Rectal smooth muscle tissue (tissue), 1 donor: ENCODE measurements around the gene NRP2.

Experiments
- H3K27ac ChIP-seq: one replicate; pipeline ENCODE4 v1.7.0; 2013; ENCODE audit warnings: low read depth, low read length, inconsistent platforms
- H3K27me3 ChIP-seq: one replicate; pipeline ENCODE4 v1.7.0; 2013; ENCODE audit warnings: low read length; ENCODE audit not compliant: control insufficient read depth, insufficient read depth
- H3K36me3 ChIP-seq: one replicate; pipeline ENCODE4 v1.7.0; 2013; ENCODE audit warnings: low read length; ENCODE audit not compliant: control insufficient read depth, insufficient read depth
- H3K4me1 ChIP-seq: one replicate; pipeline ENCODE4 v1.7.0; 2013; ENCODE audit warnings: low read length; ENCODE audit not compliant: control insufficient read depth, insufficient read depth
- H3K4me3 ChIP-seq: one replicate; pipeline ENCODE4 v1.7.0; 2013; ENCODE audit warnings: low read length
- H3K9ac ChIP-seq: one replicate; pipeline ENCODE4 v1.7.0; 2013; ENCODE audit warnings: low read length

Gene NRP2

DNA sequence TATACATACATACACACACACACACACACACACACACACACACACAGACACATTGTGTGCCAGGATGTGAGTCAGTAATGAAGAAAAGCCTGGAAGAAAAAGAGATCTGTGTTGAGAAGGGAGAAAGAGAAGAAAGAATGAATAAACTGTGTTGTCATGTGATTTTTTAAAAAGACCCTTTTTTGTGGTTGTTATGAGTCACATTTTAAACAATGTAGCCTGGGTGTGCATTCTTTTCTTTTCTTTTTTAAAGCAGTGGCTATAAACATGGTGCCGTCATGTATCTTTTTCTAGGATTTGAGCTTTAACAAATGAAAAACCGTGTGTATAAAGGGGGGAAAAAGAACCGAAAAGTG lies 87.2 kb downstream of the NRP2 start:
- Histone ChIP-seq H3K27ac (peak overlapping the region; percentile 95), H3K4me3 (no peak overlapping the region), H3K36me3 (peaks cover 8% of the 10 kb centered on the region), H3K9ac (no peak overlapping the region), H3K4me1 (peaks cover 76% of the 10 kb centered on the region), H3K27me3 (no peaks in the 10 kb centered on the region)

DNA sequence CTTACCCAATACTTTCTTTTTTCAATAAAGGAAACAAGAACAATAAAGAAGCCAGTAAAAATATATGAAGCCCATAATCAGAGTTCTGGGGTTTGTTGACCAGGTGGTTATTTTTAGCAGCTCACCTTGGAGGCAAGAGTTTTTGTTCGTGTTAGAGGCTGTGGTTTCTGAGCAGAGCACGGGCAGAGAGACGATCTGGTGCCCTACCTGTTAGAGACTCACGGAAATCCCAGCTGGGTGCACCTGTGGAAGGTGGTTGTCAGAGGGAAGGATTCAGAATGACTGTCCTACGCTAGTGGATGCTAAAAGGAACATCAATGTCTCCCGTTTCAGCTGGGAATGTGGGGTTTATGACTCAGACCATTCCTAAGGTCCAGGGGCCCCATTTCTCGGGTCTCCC lies 87.6 kb downstream of the NRP2 start:
- no peak overlapping the region for H3K9ac ChIP-seq
- H3K4me1 ChIP-seq: peaks cover 77% of the 10 kb centered on the region
- H3K27me3 ChIP-seq: no peaks in the 10 kb centered on the region
- H3K36me3 ChIP-seq: peaks cover 8% of the 10 kb centered on the region
- peak overlapping the region; percentile 95 for H3K27ac ChIP-seq
- no peak overlapping the region for H3K4me3 ChIP-seq

DNA sequence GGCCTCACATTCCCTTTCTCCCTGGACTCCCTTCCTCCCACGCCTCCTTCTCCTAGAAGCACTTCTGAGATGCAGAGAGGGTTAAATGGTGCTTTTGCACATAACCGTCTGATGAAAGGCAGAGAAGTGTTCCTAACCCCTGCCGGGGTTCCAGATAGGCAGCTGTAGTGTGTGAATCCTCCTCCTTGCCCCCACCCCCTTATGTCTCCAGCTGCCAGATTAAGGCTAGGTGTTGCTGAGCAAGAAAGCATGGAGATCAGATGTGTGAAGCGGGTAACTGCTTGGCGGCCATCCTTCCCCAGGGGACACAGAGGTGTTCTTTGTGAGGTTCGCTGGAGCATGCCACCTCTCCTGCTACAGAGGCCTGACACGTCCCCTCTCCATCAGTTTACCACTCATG lies 88.3 kb downstream of the NRP2 start:
- no peaks in the 10 kb centered on the region for H3K27me3 ChIP-seq
- H3K4me3 ChIP-seq: no peak overlapping the region
- H3K9ac ChIP-seq: no peak overlapping the region
- peaks cover 84% of the 10 kb centered on the region for H3K4me1 ChIP-seq
- H3K36me3 ChIP-seq: peaks cover 4% of the 10 kb centered on the region
- peak overlapping the region; percentile 95 for H3K27ac ChIP-seq

DNA sequence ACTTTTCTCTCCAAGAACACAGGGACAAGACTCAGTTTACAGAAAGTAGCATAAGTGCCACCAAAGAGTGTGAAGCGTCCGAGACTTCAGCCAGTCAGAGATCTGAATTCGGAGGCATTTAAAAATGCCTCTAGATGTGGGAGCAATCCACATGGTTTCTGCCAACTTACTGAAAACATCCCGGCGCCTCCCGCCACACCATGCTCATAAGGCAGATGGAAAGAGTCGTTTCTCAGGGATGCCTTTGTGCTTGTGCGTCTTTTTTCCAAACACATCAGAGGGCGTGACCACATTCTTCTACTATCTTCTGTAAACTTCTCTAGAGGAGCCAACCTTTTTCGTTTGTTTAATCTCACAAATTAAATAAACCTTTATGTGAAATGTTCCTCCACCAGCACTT lies 88.7 kb downstream of the NRP2 start:
- Histone ChIP-seq H3K4me3 (no peak overlapping the region), H3K27ac (peak overlapping the region; percentile 95), H3K27me3 (no peaks in the 10 kb centered on the region), H3K36me3 (peaks cover 4% of the 10 kb centered on the region), H3K9ac (no peak overlapping the region), H3K4me1 (peaks cover 85% of the 10 kb centered on the region)

DNA sequence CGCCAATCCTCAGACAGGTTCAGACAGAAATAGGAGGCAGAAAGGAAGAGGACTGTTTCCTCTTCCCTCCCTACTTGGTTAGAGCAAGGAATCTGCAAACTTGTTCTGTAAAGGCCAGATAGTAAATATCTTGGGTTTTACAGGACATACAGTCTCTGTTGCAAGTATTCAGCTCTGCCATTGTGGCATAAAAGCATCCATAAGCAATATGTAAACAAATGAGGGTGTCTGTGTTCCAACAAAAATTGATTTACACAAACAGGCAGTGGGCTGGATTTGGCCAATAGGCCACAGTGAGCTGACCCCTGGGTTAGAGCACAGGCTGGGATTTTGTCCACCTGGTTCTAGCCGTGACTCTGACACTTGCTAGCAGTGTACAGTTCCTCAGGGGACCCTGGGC lies 89.4 kb downstream of the NRP2 start:
- H3K4me3 ChIP-seq: no peak overlapping the region
- no peaks in the 10 kb centered on the region for H3K27me3 ChIP-seq
- H3K36me3 ChIP-seq: peaks cover 4% of the 10 kb centered on the region
- H3K27ac ChIP-seq: peak overlapping the region; percentile 95
- H3K4me1 ChIP-seq: peaks cover 88% of the 10 kb centered on the region
- H3K9ac ChIP-seq: no peak overlapping the region

DNA sequence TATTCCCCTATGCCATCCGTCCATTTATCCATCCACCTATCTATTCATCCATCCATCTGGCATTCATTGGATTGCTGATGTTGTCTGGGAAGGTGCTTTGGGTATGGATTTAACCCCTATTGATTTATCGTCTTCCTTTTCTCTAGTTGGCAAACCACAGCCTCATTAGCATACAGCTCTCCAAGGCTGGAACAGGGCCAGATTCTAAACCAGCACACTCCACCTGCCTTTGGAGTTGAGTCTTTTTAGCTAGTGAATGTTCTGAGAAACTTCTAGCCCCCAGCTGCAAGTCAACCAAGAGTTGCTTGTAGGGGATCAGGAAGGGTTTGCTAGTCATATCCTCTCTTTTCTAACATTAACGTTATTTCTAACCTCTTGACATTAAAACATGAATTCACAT lies 90.7 kb downstream of the NRP2 start:
- Histone ChIP-seq H3K27me3 (no peaks in the 10 kb centered on the region), H3K9ac (no peak overlapping the region), H3K4me1 (peaks cover 76% of the 10 kb centered on the region), H3K27ac (peak overlapping the region; percentile 95), H3K4me3 (no peak overlapping the region), H3K36me3 (peaks cover 4% of the 10 kb centered on the region)

DNA sequence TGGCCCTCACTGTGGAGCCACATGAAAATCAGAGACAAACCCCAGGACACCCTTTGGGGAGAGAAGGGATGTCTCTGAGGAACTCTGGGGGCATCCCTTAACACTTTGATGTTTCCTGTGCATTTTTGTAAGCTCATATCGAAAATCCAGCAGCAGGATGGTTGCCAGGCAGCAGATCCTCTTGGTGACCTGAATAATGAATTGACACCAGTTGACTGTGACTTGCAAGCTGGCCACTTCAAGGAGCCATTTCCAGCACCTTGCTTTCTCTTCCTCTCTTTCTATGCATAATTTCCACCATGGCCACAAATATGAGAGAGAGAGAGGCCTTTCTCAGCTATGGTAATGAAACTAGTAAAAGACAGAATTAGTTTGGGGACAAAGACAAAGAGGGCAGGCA lies 91.7 kb downstream of the NRP2 start:
- Histone ChIP-seq H3K4me3 (no peak overlapping the region), H3K4me1 (peaks cover 73% of the 10 kb centered on the region), H3K27me3 (no peaks in the 10 kb centered on the region), H3K36me3 (peaks cover 6% of the 10 kb centered on the region), H3K27ac (peak overlapping the region; percentile 95), H3K9ac (no peak overlapping the region)

DNA sequence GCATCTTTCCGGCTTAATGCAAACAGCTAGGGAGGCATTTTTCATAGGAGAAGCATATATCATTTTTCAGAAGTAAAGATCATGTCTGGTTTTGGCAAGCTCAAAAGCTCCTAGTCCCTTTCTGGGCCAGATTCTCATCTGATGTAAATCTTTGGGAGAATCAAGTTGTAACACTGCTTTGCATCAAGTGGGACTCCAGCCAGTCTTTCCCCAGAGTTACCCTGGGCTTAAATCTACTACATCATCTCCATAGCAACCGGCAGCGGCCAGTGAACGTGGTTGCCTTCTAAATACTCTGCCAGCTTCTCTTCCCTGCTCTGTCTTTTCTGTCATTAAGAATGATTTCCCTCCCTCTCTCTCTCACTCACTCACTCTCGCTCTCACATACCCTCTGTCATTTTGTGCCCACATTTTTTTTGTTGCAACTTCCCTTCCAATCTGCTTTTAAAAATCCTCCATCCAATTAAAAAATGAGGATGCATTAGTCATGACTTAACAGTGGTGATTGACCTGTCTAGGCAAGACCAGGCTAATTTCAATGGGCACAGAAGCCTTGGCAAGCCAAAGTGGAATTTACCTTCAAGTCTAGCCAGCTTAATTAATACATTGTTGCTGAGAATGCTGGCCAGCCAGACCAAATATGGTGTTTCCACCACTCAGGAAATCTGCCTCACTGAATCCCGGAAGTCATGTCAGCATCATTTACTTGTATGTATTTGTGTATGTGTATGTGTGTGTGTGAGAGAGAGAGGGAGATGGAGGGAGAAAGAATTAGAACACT lies 93.0 kb downstream of the NRP2 start:
- H3K9ac ChIP-seq: no peak overlapping the region

DNA sequence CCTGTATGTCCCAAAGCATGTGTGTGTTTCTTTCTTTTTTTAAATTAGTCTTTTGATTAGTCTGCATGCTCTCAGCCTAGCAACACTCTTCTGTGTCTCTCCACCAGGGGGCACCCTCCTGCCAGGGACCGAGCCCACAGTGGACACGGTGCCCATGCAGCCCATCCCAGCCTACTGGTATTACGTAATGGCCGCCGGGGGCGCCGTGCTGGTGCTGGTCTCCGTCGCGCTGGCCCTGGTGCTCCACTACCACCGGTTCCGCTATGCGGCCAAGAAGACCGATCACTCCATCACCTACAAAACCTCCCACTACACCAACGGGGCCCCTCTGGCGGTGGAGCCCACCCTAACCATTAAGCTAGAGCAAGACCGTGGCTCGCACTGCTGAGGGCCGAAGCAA lies 93.8 kb downstream of the NRP2 start:
- Histone ChIP-seq H3K36me3 (peaks cover 6% of the 10 kb centered on the region), H3K4me1 (peaks cover 60% of the 10 kb centered on the region), H3K27me3 (no peaks in the 10 kb centered on the region), H3K9ac (no peak overlapping the region), H3K27ac (peak overlapping the region; percentile 95), H3K4me3 (no peak overlapping the region)

More for the DNA sequence above, 93.0 kb downstream of the NRP2 start:
- no peaks in the 10 kb centered on the region for H3K27me3 ChIP-seq
- H3K27ac ChIP-seq: peak overlapping the region; percentile 95
- H3K4me3 ChIP-seq: no peak overlapping the region
- peaks cover 6% of the 10 kb centered on the region for H3K36me3 ChIP-seq
- peaks cover 64% of the 10 kb centered on the region for H3K4me1 ChIP-seq

DNA sequence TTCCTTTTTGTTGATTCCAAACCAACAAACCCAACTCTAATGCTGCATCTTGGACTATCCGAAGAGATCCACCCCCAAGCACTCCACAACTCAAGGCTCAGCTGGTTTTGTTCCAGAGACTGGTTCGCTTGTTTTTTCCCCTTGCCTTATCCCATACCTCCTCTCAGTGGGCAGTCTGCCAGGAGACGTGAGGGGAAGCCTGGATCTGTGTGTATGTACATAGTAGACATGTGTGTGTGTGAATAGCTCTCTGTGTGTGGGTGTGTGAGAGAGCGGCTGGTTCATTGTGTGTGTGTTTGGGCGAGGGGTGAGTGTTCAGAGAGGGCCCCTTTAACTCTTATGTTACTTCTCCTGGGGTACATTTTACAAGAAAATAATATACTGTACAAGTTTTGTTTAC lies 94.4 kb downstream of the NRP2 start:
- Histone ChIP-seq H3K36me3 (peaks cover 6% of the 10 kb centered on the region), H3K9ac (no peak overlapping the region), H3K27me3 (no peaks in the 10 kb centered on the region), H3K4me3 (no peak overlapping the region), H3K27ac (peak overlapping the region; percentile 95), H3K4me1 (peaks cover 54% of the 10 kb centered on the region)

DNA sequence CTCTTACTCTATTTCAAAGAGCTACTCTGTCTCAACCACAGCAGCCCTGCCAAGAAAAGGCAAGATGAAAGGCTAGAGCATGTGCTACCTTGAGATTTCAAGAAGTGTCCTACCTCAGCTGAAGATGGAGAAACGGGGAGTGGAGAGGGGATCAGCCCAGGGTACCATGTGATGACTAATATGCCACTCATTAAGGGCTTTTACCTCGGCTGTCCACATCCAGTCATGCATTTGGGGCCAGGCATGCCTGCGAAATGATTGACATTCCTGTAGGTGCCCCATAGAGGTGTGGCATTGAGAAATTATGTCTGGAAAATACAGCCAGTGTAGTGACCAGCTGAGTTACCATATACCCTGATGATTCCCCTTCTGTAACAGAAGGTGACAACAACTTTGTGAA lies 96.1 kb downstream of the NRP2 start:
- H3K27ac ChIP-seq: peak overlapping the region; percentile 95
- H3K9ac ChIP-seq: no peak overlapping the region
- H3K4me3 ChIP-seq: no peak overlapping the region
- H3K27me3 ChIP-seq: no peaks in the 10 kb centered on the region
- peaks cover 50% of the 10 kb centered on the region for H3K4me1 ChIP-seq
- peaks cover 6% of the 10 kb centered on the region for H3K36me3 ChIP-seq

DNA sequence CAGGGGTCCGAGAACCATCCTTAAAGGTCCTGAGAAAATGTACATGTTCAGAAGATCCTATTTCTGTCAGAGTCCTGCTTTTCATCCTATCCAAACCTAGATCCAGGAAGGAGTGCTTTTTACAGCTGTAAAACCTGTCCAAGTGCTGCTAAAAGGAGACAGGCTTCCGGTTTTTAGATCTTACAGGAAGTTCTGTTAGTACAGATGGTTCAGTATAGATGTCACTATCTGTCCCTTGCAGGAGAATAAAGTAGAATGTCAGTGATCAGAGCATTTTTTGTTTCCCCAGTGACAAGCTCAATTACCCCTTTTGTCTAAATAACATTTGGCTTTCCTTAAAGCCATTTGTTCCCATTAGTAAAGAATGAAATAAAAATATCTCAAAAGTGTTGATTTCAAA lies 98.3 kb downstream of the NRP2 start:
- H3K4me1 ChIP-seq: peaks cover 45% of the 10 kb centered on the region
- H3K4me3 ChIP-seq: no peak overlapping the region
- H3K27me3 ChIP-seq: no peaks in the 10 kb centered on the region
- peak overlapping the region; percentile 95 for H3K27ac ChIP-seq
- H3K36me3 ChIP-seq: peaks cover 6% of the 10 kb centered on the region
- H3K9ac ChIP-seq: no peak overlapping the region

DNA sequence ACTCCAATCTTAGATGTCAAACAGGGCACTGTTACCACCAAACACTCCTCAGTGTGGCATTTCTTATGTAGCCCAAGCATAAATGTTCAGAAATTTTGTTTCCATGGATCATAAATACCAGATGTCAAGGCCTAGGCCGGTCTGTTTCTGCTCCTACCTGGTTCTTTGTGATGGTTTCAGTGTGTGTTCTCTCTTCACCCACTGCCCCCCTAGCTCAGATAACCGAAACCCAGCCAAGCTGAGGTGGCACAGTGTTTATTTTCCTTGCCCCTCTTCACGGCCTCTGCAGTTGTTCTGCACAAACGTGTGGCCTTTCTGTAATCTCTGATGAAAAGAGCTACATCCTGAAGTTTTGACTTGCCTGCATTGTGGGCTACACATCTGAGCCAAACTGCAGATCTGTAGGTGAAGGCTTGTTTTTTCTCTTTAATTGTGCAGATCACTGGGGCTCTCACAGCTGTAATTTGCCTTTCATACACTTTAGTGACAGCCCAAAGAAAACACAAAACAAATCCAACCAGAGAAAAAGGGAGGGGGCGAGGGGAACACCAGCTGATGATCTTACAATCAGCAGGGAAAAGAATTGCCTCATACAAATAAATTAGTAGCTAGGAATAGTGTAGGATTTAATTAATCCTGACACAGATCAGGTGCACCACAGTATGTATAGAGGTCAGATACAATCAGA lies 99.1 kb downstream of the NRP2 start:
- no peaks in the 10 kb centered on the region for H3K27me3 ChIP-seq
- peaks cover 6% of the 10 kb centered on the region for H3K36me3 ChIP-seq
- peaks cover 46% of the 10 kb centered on the region for H3K4me1 ChIP-seq
- H3K9ac ChIP-seq: no peak overlapping the region
- H3K4me3 ChIP-seq: no peak overlapping the region
- peak overlapping the region; percentile 95 for H3K27ac ChIP-seq
